Measurements from ENCODE around the gene ZNF362. TPM values are rescaled to one million over a fixed set of nuclear protein-coding genes. Genes with fewer than 3 reads are reported as not detected.

Gene ZNF362
- total RNA-seq, 4 donors from 2014 or later: 8.2 to 16.6 (median 11.1) TPM

DNA sequence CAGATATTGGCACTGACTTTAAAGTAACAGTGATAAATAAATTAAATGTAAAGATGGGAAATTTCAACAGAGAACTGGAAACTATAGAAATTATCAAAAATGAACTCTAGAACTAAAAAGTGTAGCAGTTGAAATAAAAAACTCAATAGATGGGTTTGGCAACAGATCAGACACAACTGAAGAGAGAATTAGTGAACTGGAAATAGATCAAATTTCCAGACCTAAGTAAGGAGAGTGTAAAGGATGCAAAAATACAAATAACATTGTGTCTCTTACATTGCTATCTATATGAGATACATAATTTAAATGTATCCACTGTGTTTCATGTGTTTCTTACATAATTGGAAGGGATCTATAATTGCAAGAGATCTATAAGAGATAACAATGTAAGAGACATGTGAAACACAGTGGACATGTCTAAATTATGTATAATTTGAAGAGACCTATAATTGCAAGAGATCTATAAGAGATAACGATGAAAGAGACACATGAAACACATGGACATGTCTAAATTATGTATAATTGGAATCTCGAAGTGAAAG is 32.1 kb upstream of the ZNF362 start:
- TF ChIP-seq, protein P1, sequence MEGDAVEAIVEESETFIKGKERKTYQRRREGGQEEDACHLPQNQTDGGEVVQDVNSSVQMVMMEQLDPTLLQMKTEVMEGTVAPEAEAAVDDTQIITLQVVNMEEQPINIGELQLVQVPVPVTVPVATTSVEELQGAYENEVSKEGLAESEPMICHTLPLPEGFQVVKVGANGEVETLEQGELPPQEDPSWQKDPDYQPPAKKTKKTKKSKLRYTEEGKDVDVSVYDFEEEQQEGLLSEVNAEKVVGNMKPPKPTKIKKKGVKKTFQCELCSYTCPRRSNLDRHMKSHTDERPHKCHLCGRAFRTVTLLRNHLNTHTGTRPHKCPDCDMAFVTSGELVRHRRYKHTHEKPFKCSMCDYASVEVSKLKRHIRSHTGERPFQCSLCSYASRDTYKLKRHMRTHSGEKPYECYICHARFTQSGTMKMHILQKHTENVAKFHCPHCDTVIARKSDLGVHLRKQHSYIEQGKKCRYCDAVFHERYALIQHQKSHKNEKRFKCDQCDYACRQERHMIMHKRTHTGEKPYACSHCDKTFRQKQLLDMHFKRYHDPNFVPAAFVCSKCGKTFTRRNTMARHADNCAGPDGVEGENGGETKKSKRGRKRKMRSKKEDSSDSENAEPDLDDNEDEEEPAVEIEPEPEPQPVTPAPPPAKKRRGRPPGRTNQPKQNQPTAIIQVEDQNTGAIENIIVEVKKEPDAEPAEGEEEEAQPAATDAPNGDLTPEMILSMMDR (IDR thresholded peaks at IDR 0.05; ENCODE audit: low read depth): no peak

DNA sequence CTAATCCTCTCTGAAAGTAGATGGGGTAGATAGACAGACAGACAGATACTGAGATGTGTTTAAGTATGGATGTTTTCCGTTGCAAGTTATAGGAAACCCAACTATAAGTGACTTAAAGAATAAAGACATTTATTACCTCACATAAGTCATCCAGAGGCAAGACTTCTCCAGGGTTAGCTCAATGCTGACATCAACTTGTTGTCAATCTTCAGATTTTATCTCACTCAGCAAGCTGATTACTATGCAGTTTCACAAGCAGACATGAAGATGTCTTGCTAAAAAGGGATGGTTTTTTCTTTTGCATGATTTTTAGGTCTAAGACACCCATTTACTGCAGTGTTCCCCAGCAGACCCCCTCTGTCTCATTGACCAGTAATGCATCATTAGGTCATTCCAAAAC is 30.7 kb upstream of the ZNF362 start:
- TF ChIP-seq, protein P1 (IDR thresholded peaks at IDR 0.05; ENCODE audit: low read depth): no peak

DNA sequence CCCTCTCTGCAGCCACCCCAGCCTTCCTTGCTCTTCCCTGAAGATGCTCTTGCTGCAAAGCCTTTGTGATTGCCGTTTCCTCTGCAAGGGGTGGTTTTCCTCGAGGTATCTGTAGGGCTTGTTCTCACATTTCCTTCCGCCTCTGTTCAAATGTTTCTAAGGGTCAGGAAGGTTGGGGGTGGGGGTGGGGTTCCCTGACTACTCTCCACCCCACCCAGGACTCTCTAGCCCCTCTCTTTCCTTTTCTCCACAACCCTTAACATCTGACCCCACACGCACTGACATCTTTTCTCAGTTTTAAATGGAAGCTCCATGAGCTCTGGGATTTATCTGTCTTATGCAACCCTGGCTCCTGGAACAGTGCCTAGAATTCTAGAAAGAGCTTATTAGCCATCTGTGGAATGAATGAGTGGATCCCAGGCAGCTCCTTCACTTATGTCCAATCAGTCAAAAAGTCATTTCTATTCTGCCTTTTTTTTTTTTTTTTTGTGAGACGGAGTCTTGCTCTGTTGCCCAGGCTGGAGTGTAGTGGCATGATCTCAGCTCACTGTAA is 27.3 kb upstream of the ZNF362 start:
- TF ChIP-seq, protein P1 (IDR thresholded peaks at IDR 0.05; ENCODE audit: low read depth): no peak

DNA sequence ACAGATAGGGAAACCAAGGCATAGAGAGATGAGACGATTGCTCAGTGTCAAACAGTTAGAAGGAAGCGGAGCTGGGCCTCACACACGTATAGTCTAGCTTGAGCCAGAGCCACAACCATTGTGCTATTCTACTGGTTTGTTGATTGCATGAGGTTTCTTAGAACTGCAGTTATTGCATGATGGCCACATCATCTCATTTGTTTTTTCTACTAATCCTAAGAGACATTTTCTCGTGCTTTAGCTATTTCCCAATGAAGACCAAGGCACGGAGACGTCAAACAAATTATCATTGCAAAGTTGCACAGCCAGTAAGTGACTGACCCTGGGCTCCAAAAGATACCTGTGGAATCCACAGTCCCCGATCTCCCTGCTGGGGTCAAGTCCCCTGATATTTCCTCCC is 25.1 kb upstream of the ZNF362 start:
- TF ChIP-seq, protein P1 (IDR thresholded peaks at IDR 0.05; ENCODE audit: low read depth): no peak

DNA sequence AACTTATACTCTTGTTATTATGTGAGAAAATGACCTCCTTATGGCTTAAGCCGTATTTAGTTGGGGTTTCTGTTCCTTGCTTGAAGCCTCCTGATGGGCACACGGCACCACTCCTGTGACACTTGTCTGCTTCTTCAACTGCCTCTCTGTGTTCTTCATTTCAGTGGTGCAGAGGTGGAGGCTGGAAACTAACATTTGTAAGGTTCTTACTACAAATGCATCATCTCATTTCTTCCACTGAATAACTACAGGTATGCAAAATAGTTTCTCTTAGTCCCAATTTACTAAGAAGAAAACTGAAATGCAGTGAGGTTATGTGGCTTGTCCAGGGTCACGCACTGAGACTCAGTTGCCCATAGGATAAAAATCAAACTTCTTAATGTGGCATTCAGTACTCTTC is 23.6 kb upstream of the ZNF362 start:
- TF ChIP-seq, protein P1 (IDR thresholded peaks at IDR 0.05; ENCODE audit: low read depth): no peak

DNA sequence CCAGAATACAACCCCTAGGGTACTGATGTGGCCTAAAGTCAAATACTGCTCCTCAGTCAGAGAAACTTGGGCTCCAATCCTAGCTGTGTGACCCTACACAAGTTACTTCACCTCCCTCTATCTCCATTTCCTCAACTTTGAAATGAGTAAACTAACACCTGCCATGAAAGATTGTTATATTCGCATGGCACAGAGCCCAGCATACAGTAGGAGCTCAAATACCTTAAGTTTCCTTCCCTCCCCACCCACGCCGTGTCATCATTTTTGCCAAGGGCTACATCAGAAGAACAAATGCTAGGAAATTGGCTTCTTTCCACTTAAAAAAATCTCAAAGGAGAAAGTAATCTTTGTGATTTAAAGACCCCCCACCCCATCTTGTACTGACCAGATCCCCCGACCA is 22.2 kb upstream of the ZNF362 start:
- TF ChIP-seq, protein P1 (IDR thresholded peaks at IDR 0.05; ENCODE audit: low read depth): no peak

DNA sequence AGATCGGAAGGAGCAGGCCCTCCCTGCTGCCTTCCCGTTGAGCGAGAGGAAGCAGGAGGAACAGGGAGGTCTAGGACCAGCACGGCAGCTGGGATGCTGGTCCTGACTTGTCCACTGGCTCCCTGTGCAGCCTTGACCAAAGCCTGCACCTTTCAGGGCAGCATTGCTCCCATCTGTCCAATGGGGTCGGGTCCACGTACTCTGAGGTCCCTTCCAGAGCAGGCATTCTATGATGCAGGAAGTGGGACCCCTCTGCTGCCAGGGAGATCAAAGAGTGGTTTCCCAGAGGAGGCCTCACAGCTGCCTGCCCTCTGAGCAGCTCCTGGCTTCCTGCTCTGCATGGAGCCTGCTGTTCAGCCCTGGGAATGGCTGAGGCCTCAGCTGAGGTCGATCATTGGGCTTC is 21.7 kb upstream of the ZNF362 start:
- TF ChIP-seq, protein P1 (IDR thresholded peaks at IDR 0.05; ENCODE audit: low read depth): no peak

All from subcutaneous adipose tissue (tissue), 4 donors.